ENCODE results near the gene FOXE3. TPM values are rescaled to one million over a fixed set of nuclear protein-coding genes. Genes with fewer than 3 reads are reported as not detected.

Gene FOXE3
- total and polyA plus RNA-seq, 7 experiments from 2014 or later = not detected

- Histone ChIP-seq H3K4me3 (ENCODE audit: low read length) (no peak overlapping the region), H3K36me3 (ENCODE audit: control insufficient read depth in 2 of 3, insufficient read depth in 3 of 3, low read length in 3 of 3) (no peaks in the 10 kb centered on the region), H3K9me3 (ENCODE audit: control insufficient read depth in 2 of 3, low read length in 3 of 3) (no peaks in the 10 kb centered on the region), H3K27ac (ENCODE audit: low read depth, low read length) (no peak overlapping the region), H3K4me1 (ENCODE audit: control insufficient read depth in 2 of 2, insufficient read depth in 2 of 2, low read length in 2 of 2) (no peaks in the 10 kb centered on the region), H3K27me3 (ENCODE audit: control insufficient read depth in 2 of 2, insufficient read depth in 2 of 2, low read length in 2 of 2) (no peaks in the 10 kb centered on the region)
- intact Hi-C loops (cut with micrococcal nuclease) = no loop called here
- Mint-ChIP-seq H3K27ac (no peak overlapping the region), H3K27me3 (peaks cover 46 to 77% (median 54%) of the 10 kb centered on the region in 5 donors), H3K4me1 (peaks cover 0 to 13% (median 6%) of the 10 kb centered on the region in 7 donors), H3K4me3 (peak overlapping the region in 8 of 10 donors; percentile 12 to 78 (median 38)), H3K36me3 (no peaks in the 10 kb centered on the region), H3K9me3 (peaks cover 0 to 1% (median 0%) of the 10 kb centered on the region in 11 donors)
- DNase-seq = no peak
- ChIA-PET POLR2A (no interaction called here), CTCF (no interaction called here)
- no peak for ATAC-seq
Observed at GRCh38 chr1:47418122-47418521, 2.0 kb downstream of the FOXE3 start.

DNA sequence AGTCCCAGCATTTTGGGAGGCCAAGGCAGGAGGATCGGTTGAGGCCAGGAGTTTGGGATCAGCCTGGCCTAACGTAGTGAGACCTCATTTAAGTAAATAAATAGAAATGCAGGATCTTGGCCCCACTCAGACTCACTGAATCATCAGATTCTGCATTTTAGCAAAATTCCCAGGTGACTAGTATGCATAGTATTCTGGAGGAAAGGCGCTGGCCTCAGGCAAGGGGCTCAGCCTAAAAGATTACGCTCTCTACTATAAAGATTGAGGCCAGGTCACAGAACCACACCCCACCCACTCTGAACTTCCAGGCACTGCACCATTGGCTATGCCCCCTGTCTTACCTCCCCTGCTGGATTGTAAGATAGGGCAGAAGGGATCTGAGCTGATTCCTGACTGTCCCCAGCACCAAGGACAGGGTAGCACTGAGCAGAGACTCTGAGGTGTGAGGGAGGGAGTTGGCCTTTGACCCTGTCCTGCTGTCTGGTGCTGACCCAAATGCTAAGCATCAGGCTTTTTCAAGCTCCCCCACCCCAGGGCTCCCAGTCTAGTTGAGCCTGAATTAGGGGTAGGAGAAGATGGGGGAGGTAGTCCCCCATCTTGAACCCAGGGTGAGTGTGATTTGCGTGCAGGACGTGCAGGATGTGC is 2.7 kb downstream of the FOXE3 start:
- no peaks in the 10 kb centered on the region for H3K36me3 ChIP-seq (ENCODE audit: control insufficient read depth in 2 of 3, insufficient read depth in 3 of 3, low read length in 3 of 3)
- H3K27ac ChIP-seq (ENCODE audit: low read depth, low read length) = no peak overlapping the region
- intact Hi-C loops (cut with micrococcal nuclease) = no loop called here
- Mint-ChIP-seq H3K4me3 (no peak overlapping the region), H3K27me3 (peaks cover 46 to 75% (median 53%) of the 10 kb centered on the region in 5 donors), H3K36me3 (no peaks in the 10 kb centered on the region), H3K9me3 (peaks cover 0 to 1% (median 0%) of the 10 kb centered on the region in 11 donors), H3K27ac (no peak overlapping the region), H3K4me1 (peaks cover 0 to 13% (median 6%) of the 10 kb centered on the region in 7 donors)
- H3K27me3 ChIP-seq (ENCODE audit: control insufficient read depth in 2 of 2, insufficient read depth in 2 of 2, low read length in 2 of 2) = peaks cover 0 to 1% of the 10 kb centered on the region in 2 donors
- ChIA-PET POLR2A (no interaction called here), CTCF (no interaction called here)
- DNase-seq = no peak
- no peak overlapping the region for H3K4me3 ChIP-seq (ENCODE audit: low read length)
- ATAC-seq = no peak
- no peaks in the 10 kb centered on the region for H3K4me1 ChIP-seq (ENCODE audit: control insufficient read depth in 2 of 2, insufficient read depth in 2 of 2, low read length in 2 of 2)
- H3K9me3 ChIP-seq (ENCODE audit: control insufficient read depth in 2 of 3, low read length in 3 of 3) = no peaks in the 10 kb centered on the region

GRCh38 chr1:47420547-47420946 is 4.5 kb downstream of the FOXE3 start:
- no peak overlapping the region for H3K4me3 ChIP-seq (ENCODE audit: low read length)
- intact Hi-C loops (cut with micrococcal nuclease) = no loop called here
- CTCF ChIA-PET = interaction anchor here (0.6 to 0.7 kb wide), 2 partner anchors 27 to 55 kb away, joined by 4 to 5 read pairs; no protein-coding TSS in a partner anchor
- peaks cover 0 to 4% of the 10 kb centered on the region in 2 donors for H3K27me3 ChIP-seq (ENCODE audit: control insufficient read depth in 2 of 2, insufficient read depth in 2 of 2, low read length in 2 of 2)
- DNase-seq (no peak), ATAC-seq (no peak)
- Mint-ChIP-seq H3K27me3 (peaks cover 37 to 71% (median 49%) of the 10 kb centered on the region in 5 donors), H3K36me3 (no peaks in the 10 kb centered on the region), H3K9me3 (peaks cover 0 to 1% (median 0%) of the 10 kb centered on the region in 11 donors), H3K4me1 (peaks cover 0 to 16% (median 6%) of the 10 kb centered on the region in 7 donors), H3K4me3 (no peak overlapping the region), H3K27ac (no peak overlapping the region)
- POLR2A ChIA-PET = no interaction called here
- no peaks in the 10 kb centered on the region for H3K36me3 ChIP-seq (ENCODE audit: control insufficient read depth in 2 of 3, insufficient read depth in 3 of 3, low read length in 3 of 3)
- no peaks in the 10 kb centered on the region for H3K4me1 ChIP-seq (ENCODE audit: control insufficient read depth in 2 of 2, insufficient read depth in 2 of 2, low read length in 2 of 2)
- H3K27ac ChIP-seq (ENCODE audit: low read depth, low read length) = no peak overlapping the region
- H3K9me3 ChIP-seq (ENCODE audit: control insufficient read depth in 2 of 3, low read length in 3 of 3) = no peaks in the 10 kb centered on the region

GRCh38 chr1:47423872-47424271 is 7.8 kb downstream of the FOXE3 start:
- no peaks in the 10 kb centered on the region for H3K4me1 ChIP-seq (ENCODE audit: control insufficient read depth in 2 of 2, insufficient read depth in 2 of 2, low read length in 2 of 2)
- intact Hi-C loops (cut with micrococcal nuclease) = loop anchor here (1.0 to 2.0 kb wide), 2 partner anchors 231 to 245 kb away; no protein-coding TSS in a partner anchor
- no peak overlapping the region for H3K27ac ChIP-seq (ENCODE audit: low read depth, low read length)
- peaks cover 35 to 48% (median 42%) of the 10 kb centered on the region in 5 donors for H3K27me3 Mint-ChIP-seq
- no peaks in the 10 kb centered on the region for H3K9me3 ChIP-seq (ENCODE audit: control insufficient read depth in 2 of 3, low read length in 3 of 3)
- peaks cover 0 to 4% (median 0%) of the 10 kb centered on the region in 7 donors for H3K4me1 Mint-ChIP-seq
- H3K9me3 Mint-ChIP-seq = no peaks in the 10 kb centered on the region
- no peak overlapping the region for H3K4me3 Mint-ChIP-seq
- peaks cover 0 to 4% of the 10 kb centered on the region in 2 donors for H3K27me3 ChIP-seq (ENCODE audit: control insufficient read depth in 2 of 2, insufficient read depth in 2 of 2, low read length in 2 of 2)
- no peaks in the 10 kb centered on the region for H3K36me3 ChIP-seq (ENCODE audit: control insufficient read depth in 2 of 3, insufficient read depth in 3 of 3, low read length in 3 of 3)
- H3K27ac Mint-ChIP-seq = no peak overlapping the region
- DNase-seq (no peak), ATAC-seq (no peak)
- H3K4me3 ChIP-seq (ENCODE audit: low read length) = no peak overlapping the region
- CTCF ChIA-PET = no interaction called here
- peaks cover 0 to 6% (median 0%) of the 10 kb centered on the region in 5 donors for H3K36me3 Mint-ChIP-seq
- POLR2A ChIA-PET = no interaction called here

GRCh38 chr1:47424336-47424982 is 8.4 kb downstream of the FOXE3 start:
- ChIA-PET POLR2A (no interaction called here), CTCF (interaction anchor here (0.5 kb wide), 1 partner anchor 13 kb away, joined by 3 read pairs; no protein-coding TSS in a partner anchor)
- H3K27ac Mint-ChIP-seq = no peak overlapping the region
- H3K9me3 ChIP-seq (ENCODE audit: control insufficient read depth in 2 of 3, low read length in 3 of 3) = no peaks in the 10 kb centered on the region
- H3K4me1 ChIP-seq (ENCODE audit: control insufficient read depth in 2 of 2, insufficient read depth in 2 of 2, low read length in 2 of 2) = no peaks in the 10 kb centered on the region
- peaks cover 38 to 44% (median 42%) of the 10 kb centered on the region in 5 donors for H3K27me3 Mint-ChIP-seq
- H3K4me3 ChIP-seq (ENCODE audit: low read length) = no peak overlapping the region
- DNase-seq (no peak), ATAC-seq (no peak)
- no peak overlapping the region for H3K4me3 Mint-ChIP-seq
- no peaks in the 10 kb centered on the region for H3K36me3 ChIP-seq (ENCODE audit: control insufficient read depth in 2 of 3, insufficient read depth in 3 of 3, low read length in 3 of 3)
- peaks cover 0 to 4% (median 0%) of the 10 kb centered on the region in 7 donors for H3K4me1 Mint-ChIP-seq
- intact Hi-C loops (cut with micrococcal nuclease) = loop anchor here (1.0 to 2.0 kb wide), 2 partner anchors 232 to 245 kb away; no protein-coding TSS in a partner anchor
- H3K27me3 ChIP-seq (ENCODE audit: control insufficient read depth in 2 of 2, insufficient read depth in 2 of 2, low read length in 2 of 2) = peaks cover 0 to 4% of the 10 kb centered on the region in 2 donors
- H3K27ac ChIP-seq (ENCODE audit: low read depth, low read length) = no peak overlapping the region
- peaks cover 0 to 2% (median 0%) of the 10 kb centered on the region in 11 donors for H3K9me3 Mint-ChIP-seq
- peaks cover 0 to 6% (median 0%) of the 10 kb centered on the region in 5 donors for H3K36me3 Mint-ChIP-seq

DNA sequence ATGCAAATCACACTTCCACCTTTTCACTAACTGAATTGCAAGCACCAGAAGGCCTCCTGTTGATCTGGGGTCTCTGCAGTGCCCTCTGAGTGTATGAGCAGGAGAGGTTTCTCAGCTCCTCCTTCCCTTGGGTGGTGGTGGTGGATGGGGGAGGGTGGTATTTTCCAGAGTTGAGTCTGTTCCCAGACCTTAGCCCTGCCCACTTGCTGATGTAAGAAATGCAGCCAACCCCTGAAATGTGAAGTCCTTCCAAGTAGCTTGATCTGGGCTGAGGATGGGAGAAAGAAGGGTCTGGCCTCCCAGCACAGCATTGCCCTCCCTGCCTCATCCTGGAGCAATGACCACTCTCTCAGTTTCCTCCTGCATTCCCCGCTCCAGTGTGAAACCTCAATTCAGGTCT is 15.4 kb downstream of the FOXE3 start:
- intact Hi-C loops (cut with micrococcal nuclease) = loop anchor here in 1 of 2 donors (10.0 kb wide), 1 partner anchor 937 kb away; no protein-coding TSS in a partner anchor
- POLR2A ChIA-PET = no interaction called here
- peak overlapping the region in 2 of 10 donors; percentile 13 to 56 for H3K4me3 Mint-ChIP-seq

More for the DNA sequence above, 15.4 kb downstream of the FOXE3 start:
- no peaks in the 10 kb centered on the region for H3K9me3 ChIP-seq (ENCODE audit: control insufficient read depth in 2 of 3, low read length in 3 of 3)
- Mint-ChIP-seq H3K27ac (no peak overlapping the region), H3K36me3 (peaks cover 0 to 18% (median 0%) of the 10 kb centered on the region in 5 donors), H3K9me3 (peaks cover 0 to 3% (median 0%) of the 10 kb centered on the region in 11 donors), H3K27me3 (peaks cover 47 to 56% (median 53%) of the 10 kb centered on the region in 5 donors), H3K4me1 (peaks cover 24 to 45% (median 36%) of the 10 kb centered on the region in 7 donors)
- DNase-seq (no peak), ATAC-seq (no peak)
- H3K27me3 ChIP-seq (ENCODE audit: control insufficient read depth in 2 of 2, insufficient read depth in 2 of 2, low read length in 2 of 2) = peaks cover 0 to 25% of the 10 kb centered on the region in 2 donors
- H3K4me1 ChIP-seq (ENCODE audit: control insufficient read depth in 2 of 2, insufficient read depth in 2 of 2, low read length in 2 of 2) = peaks cover 8 to 33% of the 10 kb centered on the region in 2 donors
- CTCF ChIA-PET = interaction anchor here (1.3 kb wide), 1 partner anchor 294 kb away, joined by 7 read pairs; no protein-coding TSS in a partner anchor
- H3K36me3 ChIP-seq (ENCODE audit: control insufficient read depth in 2 of 3, insufficient read depth in 3 of 3, low read length in 3 of 3) = no peaks in the 10 kb centered on the region
- H3K4me3 ChIP-seq (ENCODE audit: low read length) = no peak overlapping the region
- H3K27ac ChIP-seq (ENCODE audit: low read depth, low read length) = no peak overlapping the region
